HG02870 (cell line): ENCODE results near the gene PTGIR.

ENCODE experiments used
- ATAC-seq: cut with Tn5 transposase; IDR thresholded peaks from one replicate; pipeline ENCODE4 v1.9.1; 2021; ENCODE audit warnings: mild to moderate bottlenecking, moderate library complexity; ENCODE audit not compliant: unreplicated experiment

PTGIR gene

DNA sequence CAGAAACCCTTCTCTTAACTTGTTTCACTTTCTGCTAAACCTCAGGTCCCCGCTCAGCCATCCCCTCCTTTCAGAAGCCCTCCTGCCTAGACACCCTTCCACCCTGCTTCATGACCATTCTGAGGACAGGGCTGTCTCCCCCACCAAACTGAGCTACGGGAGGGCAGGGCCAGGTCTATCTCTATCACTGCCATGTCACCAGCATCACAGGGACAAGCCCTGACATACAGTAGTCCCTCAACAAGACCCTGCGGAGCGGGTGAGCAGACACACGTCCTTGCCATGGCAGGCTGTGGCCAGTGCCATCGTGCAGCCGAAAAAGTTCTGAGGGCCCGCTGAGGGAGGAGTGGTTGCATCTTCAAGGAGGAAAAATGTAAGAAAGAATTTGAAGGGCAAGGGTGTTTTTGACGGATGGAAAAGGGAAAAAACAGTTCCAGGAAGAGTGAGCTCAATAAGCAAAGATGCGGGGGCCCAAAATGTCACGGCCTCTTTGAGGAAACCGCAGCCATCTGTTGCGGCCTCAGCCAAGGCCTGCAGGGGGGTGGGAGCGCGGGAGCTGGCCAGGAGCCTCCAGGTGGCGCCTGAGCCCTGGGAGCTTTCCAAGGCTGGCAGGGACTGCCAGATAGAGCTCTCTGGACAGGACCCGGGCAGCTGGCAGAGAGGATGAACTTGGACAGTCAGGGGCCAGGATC, 8.1 kb downstream of the PTGIR start:
- no peak for ATAC-seq

- no peak for ATAC-seq
Measured at GRCh38 chr19:46615966-46616365, 8.9 kb downstream of the PTGIR start.

DNA sequence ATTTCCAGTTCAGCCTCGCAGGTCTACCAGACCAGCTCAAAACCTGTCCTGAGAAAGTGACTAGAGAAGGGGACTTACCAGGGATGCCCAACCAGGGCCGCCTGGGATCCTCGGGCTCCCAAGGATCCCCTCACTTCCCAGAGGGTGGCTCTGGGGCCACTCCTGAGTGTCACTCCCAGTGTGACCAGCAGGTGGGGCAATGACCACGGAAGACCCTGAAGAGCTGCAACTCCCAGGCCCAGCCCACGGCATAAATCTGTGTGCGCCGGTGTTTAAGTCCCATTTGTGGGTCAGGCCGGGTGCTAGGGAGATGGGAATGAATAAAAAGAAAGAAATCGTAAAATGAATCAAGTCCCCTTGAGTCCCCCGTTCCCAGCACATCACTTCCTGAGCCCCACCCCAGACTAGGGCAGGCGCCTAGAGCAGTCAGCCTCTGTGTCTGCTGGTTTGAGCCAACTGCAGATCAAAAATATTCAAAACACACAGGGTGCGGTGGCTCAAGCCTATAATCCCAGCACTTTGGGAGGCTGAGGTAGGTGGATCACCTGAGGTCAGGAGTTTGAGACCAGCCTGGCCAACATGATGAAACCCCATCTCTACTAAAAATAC, 10.7 kb downstream of the PTGIR start:
- no peak for ATAC-seq

DNA sequence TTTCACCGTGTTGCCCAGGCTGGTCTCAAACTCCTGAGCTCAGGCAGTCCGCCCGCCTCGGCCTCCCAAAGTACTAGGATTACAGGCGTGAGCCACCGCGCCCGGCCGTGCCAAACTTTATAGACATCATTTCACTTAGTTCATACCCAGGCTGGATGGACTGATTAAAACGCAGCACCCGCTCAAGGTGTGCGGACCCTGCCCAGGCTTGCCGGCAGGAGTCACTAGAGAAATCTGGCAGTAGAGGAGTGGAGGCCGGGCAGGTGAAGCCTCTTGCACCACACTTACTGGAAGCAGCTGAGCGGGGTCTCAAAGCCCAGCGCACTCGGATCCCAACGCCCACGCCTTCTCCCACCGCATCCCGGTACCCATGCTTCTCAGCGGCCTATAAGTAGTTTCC, 11.4 kb downstream of the PTGIR start:
- no peak for ATAC-seq

GRCh38 chr19:46611776-46612175, 13.1 kb downstream of the PTGIR start:
- no peak for ATAC-seq

DNA sequence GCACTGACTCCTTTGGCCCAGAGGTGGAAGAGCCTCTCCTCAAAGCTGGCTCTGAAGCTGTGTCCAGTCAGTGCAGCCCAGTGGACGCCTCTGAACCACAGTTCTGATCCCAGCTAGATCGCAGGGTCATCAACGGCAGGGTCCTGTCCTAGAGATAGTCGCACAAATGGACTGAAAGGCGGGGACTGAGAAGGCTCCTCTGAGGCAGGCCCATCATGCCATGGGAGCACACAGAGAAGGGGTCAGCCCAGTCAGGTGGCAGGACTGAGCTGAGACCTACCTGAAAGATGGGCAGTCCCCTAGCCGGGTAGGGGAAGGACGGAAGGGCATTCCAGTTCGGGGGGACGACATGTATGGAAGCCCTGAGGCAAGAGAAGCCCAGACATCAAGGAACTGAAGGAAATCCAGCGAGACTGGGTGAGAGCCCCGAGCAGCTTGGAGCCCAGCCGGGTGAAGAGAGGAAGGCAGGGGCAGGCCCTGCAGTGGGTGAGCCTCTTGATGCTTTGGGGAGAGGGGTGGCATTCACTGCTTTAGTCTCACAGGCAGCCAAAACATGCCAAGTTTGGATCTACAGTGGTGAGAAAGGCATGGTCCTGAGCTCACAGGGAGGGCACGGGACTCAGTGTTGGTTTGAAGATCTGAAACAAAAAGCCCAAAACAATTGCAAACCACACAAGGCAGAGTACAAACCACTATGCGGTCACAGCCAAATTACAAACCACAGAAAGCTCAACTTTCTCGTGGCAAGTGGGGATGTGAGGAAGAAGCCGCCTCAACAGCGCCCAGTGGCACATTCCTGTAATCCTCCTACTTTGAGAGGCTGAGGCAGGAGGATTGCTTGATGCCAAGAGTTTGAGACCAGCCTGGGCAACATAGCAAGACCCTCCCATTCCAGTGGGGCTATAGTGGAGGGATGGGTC, 13.8 kb downstream of the PTGIR start:
- ATAC-seq, result no peak

GRCh38 chr19:46610413-46610775, 14.5 kb downstream of the PTGIR start:
- ATAC-seq, result no peak

DNA sequence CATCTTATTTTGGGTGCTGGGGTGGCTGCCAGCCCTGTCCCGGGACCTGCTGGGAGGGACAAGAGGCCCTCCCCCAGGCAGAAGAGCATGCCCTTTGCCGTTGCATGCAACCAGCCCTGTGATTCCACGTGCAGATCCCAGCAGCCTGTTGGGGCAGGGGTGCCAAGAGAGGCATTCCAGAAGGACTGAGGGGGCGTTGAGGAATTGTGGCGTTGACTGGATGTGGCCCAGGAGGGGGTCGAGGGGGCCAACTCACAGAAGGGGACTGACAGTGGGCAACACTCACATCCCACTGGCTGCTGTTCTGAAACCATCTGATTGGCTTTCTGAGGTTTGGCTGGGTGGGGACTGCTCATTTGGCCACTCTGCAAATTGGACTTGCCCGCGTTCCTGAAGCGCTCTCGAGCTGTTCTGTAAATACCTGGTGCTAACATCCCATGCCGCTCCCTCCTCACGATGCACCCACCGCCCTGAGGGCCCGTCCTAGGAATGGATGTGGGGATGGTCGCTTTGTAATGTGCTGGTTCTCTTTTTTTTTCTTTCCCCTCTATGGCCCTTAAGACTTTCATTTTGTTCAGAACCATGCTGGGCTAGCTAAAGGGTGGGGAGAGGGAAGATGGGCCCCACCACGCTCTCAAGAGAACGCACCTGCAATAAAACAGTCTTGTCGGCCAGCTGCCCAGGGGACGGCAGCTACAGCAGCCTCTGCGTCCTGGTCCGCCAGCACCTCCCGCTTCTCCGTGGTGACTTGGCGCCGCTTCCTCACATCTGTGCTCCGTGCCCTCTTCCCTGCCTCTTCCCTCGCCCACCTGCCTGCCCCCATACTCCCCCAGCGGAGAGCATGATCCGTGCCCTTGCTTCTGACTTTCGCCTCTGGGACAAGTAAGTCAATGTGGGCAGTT, 15.1 kb downstream of the PTGIR start:
- ATAC-seq, result no peak

DNA sequence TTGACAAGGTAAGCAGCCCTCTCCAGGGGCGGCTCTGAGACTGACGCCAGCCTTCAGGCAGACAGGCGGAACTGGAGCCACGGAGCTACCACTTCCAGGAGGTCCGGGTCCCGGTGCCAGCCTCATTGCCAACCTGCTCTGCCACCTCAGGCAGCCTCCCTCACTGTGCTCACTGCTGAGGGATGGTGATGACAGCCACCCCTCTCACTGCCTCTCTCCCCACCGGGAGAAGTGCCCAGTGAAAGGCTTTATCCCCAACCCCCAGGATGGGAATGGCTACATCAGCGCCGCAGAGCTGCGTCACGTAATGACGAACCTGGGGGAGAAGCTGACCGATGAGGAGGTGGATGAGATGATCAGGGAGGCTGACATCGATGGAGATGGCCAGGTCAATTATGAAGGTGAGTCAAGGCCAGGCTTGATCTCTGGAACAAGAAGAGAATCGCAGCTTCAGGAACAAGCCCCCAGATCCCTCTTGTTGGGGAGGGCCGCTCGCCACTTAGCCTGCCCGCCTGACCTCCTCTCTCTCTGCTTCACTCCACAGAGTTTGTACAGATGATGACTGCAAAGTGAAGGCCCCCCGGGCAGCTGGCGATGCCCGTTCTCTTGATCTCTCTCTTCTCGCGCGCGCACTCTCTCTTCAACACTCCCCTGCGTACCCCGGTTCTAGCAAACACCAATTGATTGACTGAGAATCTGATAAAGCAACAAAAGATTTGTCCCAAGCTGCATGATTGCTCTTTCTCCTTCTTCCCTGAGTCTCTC, 16.1 kb downstream of the PTGIR start:
- ATAC-seq, result no peak

DNA sequence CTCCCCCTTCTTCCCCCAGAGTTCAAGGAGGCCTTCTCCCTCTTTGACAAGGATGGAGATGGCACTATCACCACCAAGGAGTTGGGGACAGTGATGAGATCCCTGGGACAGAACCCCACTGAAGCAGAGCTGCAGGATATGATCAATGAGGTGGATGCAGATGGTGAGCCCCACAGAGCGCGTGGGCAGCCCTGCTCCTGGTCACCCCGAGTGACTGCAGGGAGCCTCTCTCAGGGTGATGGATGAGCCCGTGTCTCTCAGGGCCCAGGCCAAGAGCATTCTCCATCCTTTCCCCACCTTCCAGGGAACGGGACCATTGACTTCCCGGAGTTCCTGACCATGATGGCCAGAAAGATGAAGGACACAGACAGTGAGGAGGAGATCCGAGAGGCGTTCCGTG, 16.7 kb downstream of the PTGIR start:
- ATAC-seq, result no peak

- no peak for ATAC-seq
Measured at GRCh38 chr19:46607448-46607841, 17.4 kb downstream of the PTGIR start.

GRCh38 chr19:46606681-46607447, 18.0 kb downstream of the PTGIR start:
- no peak for ATAC-seq

- no peak for ATAC-seq
Measured at GRCh38 chr19:46606019-46606418, 18.9 kb downstream of the PTGIR start.

GRCh38 chr19:46605356-46605821, 19.5 kb downstream of the PTGIR start:
- ATAC-seq, result no peak

DNA sequence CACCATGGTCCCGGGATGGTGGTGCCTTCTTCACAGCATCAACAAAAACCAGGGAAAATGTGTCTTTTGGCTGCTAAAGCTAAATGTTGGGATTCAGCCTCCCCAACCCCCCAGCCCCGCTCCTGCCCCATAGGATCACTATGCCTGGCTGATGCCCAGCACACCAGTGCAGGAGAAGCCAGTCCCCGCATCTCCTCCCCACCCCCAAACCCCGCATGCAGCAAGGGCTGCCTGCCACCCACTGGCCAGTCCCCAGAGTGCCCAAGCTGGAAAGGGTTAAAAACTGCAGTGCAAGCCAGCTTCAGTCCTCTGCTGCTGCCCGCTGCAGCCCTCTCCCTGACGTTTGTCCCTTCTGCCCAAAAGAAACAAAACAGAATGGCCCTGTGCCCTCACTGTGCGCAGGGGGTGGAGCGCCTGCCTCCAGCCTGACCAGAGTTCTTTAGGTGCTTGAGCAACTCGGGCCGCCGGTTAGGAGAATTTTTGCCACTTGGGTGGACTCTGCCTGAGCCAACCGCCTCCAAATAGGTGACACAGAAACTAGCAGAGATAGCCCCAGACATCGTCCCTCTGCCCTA, 20.0 kb downstream of the PTGIR start:
- no peak for ATAC-seq

- ATAC-seq, result no peak
Measured at GRCh38 chr19:46603752-46604231, 21.1 kb downstream of the PTGIR start.

GRCh38 chr19:46603195-46603637, 21.7 kb downstream of the PTGIR start:
- no peak for ATAC-seq

DNA sequence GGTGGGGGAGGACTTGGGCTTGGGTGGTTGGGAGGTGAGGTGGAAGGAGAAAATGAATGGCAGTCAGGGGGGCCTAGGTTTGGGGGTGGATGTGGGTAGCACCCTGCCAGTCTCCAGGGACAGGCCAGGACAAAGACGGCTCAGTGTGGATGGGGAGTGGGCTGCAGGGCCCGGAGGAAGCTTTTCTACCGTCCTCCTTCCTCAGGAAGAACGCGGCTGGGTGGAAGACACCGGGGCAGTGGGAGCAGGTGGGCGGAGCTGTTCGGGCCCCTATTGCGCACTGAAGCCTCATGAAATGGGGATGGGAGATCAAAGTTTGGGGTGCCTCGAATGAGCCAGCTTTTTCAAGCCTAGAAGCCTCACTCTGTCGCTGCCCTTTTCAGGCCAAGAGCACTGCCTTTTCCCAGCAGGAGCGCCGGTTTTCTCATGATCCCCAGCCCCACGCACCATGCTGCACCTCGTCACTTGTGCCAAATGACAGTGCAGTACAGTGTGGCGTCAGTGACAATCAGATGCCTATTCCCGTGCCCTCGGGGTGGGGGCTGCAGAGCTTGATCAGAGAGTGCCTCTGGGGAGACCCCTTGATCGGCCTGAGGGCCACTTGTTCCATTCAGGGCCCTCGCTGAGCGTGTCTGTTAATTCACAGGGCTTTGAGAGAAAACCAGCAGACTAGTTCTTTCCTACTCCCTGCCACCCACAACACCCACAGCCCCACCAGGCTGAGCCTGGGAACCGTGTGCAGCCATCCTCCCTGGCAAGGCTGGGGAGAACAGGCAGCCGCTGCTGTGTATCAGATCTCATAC, 22.3 kb downstream of the PTGIR start:
- no peak for ATAC-seq
